Heart right ventricle (tissue), 16 donors: ENCODE measurements around the gene BTBD7. TPM values are rescaled to one million over a fixed set of nuclear protein-coding genes. Genes with fewer than 3 reads are reported as not detected.

Experiments
- ATAC-seq, 8 donors: fragments of 200-7000 bp; cut with Tn5 transposase; one replicate each; pipeline ENCODE4 v1.9.1; 2020; ENCODE audit warnings: mild to moderate bottlenecking in 8 of 8, moderate library complexity in 8 of 8, moderate number of reproducible peaks in 1 of 8
- DNase-seq, 2 donors: peaks; one replicate each; pipeline ENCODE4 v3.0.0-alpha.2; 2020
- H3K27ac ChIP-seq, 10 donors: fragments of 200-600 bp; sonication (generic) in 2 of 10; one replicate each; pipeline versions ENCODE4 v1.5.0 to v1.8.0; 2020 to 2022; ENCODE audit warnings: mild to moderate bottlenecking in 3 of 10
- H3K27me3 ChIP-seq, 7 donors: fragments of 200-600 bp; one replicate each; pipeline ENCODE4 v1.8.0; 2021 to 2022; ENCODE audit warnings: mild to moderate bottlenecking in 2 of 7
- H3K36me3 ChIP-seq, 9 donors: fragments of 200-600 bp; sonication (generic) in 1 of 9; one replicate each; pipeline versions ENCODE4 v1.5.0 to v1.8.0; 2020 to 2022; ENCODE audit warnings: mild to moderate bottlenecking in 2 of 9
- H3K4me1 ChIP-seq, 9 donors: fragments of 200-600 bp; sonication (generic) in 1 of 9; one replicate each; pipeline versions ENCODE4 v1.5.0 to v1.8.0; 2020 to 2022; ENCODE audit warnings: mild to moderate bottlenecking in 4 of 9
- H3K4me3 ChIP-seq, 10 donors: fragments of 200-600 bp; sonication (generic) in 2 of 10; one replicate each; pipeline versions ENCODE4 v1.5.0 to v1.8.0; 2020 to 2022; ENCODE audit warnings: mild to moderate bottlenecking in 7 of 10, moderate library complexity in 2 of 10
- H3K9me3 ChIP-seq, 11 donors: fragments of 200-600 bp in 10 of 11; sonication (generic) in 2 of 11; one replicate each; pipeline versions ENCODE4 v1.5.0 to v1.8.0; 2013 to 2022; ENCODE audit warnings: mild to moderate bottlenecking in 2 of 11, control low read depth in 1 of 11, moderate library complexity in 1 of 11
- CTCF ChIP-seq, 9 donors: fragments of 200-600 bp; sonication (generic) in 2 of 9; IDR thresholded peaks; one replicate each; pipeline versions ENCODE4 v1.5.0 to v1.8.0; 2021 to 2022; ENCODE audit warnings: antibody characterized with exemption in 9 of 9, mild to moderate bottlenecking in 5 of 9, moderate library complexity in 1 of 9
- WGBS, 2 donors: extraction: QIAGEN DNeasy Blood & Tissue Kit; methylation state at CpG; one replicate each; pipeline ENCODE4 v1.1.7; 2013; ENCODE audit warnings: inconsistent platforms in 1 of 2; 5-methylcytosine and 5-hydroxymethylcytosine counted together
- intact Hi-C, 10 donors: fragments of 100-400 bp; cut with DNase I; formaldehyde crosslinking; loops; one replicate each; pipeline versions ENCODE4 v1.11.1 to v1.14.2; 2022
- polyA plus RNA-seq, 2 donors: library from polyadenylated mRNA; stranded (reverse); fragments of 200-250 nt; gene quantifications; one replicate each; pipeline ENCODE4 v1.2.3, GENCODE V29; 2013
- total RNA-seq, 10 donors: library from RNA; stranded (reverse); fragmentation: NEBNext Ultra II Directional in 3 of 10; extraction: Animal tissue kit (Norgen Biotek cat#: 25700) in 3 of 10; gene quantifications; one replicate each; pipeline versions ENCODE4 v1.2.1 to v1.2.4, GENCODE V29; 2021 to 2023
- donor health status: Arrhythmogenic right ventricular cardiomyopathy.
- donor health status: ischemic (EF 13 %, LVEDD 7.1; RV severe dilation, severe dysfunction).
- donor health status: healthy with polysubstance abuse.
- donor health status: DM: no; HTN: yes; CAD: no.
- donor health status: DM: no; HTN: no; CAD: no.
- donor health status: ischemic (EF 25% LVEDD 6.9; RV normal size, moderate dysfunction).
- donor health status: ischemic (EF 25% LVEDD 5.7; RV mildly dilated, moderate dysfunction).
- donor health status: healthy.
- donor health status: DM: yes; HTN: yes; CAD: no.
- donor health status: Ischemic cardiomyopathy.
- donor health status: ischemic (EF 35%, LVEDD 5.7; RV mildly dilated, moderate dysfunction).
- donor health status: nonischemic (EF 11% LVEDD 7.7; RV severe dilation, severe dysfunction).
- donor health status: DM: yes; HTN: yes; CAD: no.
- donor health status: PGD.
- donor health status: ischemic (EF 29% LVEDD 5.4; RV normal size, mild dysfunction).
- donor health status: nonischemic (EF 23%, LVEDD 6.1; RV moderate dilation, normal function).

Gene BTBD7
- total and polyA plus RNA-seq, 12 donors = 3.6 to 33.6 (median 22.1) TPM

GRCh38 chr14:93301821-93302447 lies 30.9 kb downstream of the BTBD7 start:
- no peak overlapping the region for H3K4me3 ChIP-seq
- 80% methylated on average over 6 of the region's 6 CpGs for WGBS, 2 donors
- H3K9me3 ChIP-seq = no peaks in the 10 kb centered on the region
- peak in 1 of 8 donors; percentile 69 for ATAC-seq
- no peaks in the 10 kb centered on the region for H3K27me3 ChIP-seq
- intact Hi-C loops = no loop called here
- no peak for DNase-seq
- H3K27ac ChIP-seq = peak overlapping the region in 1 of 10 donors; percentile 7
- no peak for TF ChIP-seq CTCF (IDR thresholded peaks at IDR 0.05)
- H3K4me1 ChIP-seq = peaks cover 3 to 81% (median 52%) of the 10 kb centered on the region in 9 donors
- H3K36me3 ChIP-seq = no peaks in the 10 kb centered on the region

GRCh38 chr14:93299866-93300265 lies 33.0 kb downstream of the BTBD7 start:
- WGBS, 2 donors = 58 to 59% methylated on average over 6 of the region's 6 CpGs

DNA sequence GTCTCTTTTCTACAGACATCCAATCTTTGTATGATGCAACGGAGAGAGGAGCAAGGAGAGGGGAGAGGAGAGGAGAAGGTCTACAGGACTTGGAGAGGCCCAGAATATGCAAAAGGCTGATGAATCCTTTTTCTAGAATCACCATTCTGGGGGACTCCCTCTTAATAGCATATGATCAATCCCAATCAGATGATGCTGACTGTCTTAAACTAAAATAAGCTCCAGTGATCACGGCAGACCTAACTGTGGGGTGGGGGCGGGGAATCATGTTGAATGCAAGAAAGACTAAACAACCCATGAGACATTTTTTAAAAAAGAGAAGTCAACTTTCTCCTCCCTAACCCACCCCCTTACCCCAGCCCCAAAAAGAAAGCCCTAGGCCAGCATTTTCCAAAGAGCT lies 33.4 kb downstream of the BTBD7 start:
- Histone ChIP-seq H3K4me3 (no peak overlapping the region), H3K27ac (peak overlapping the region in 1 of 10 donors; percentile 8), H3K4me1 (peaks cover 3 to 64% (median 35%) of the 10 kb centered on the region in 9 donors), H3K27me3 (no peaks in the 10 kb centered on the region), H3K9me3 (no peaks in the 10 kb centered on the region), H3K36me3 (peaks cover 0 to 14% (median 2%) of the 10 kb centered on the region in 9 donors)
- ATAC-seq = no peak
- intact Hi-C loops = no loop called here
- 81 to 82% methylated on average over 3 of the region's 3 CpGs for WGBS, 2 donors
- TF ChIP-seq CTCF (IDR thresholded peaks at IDR 0.05) = no peak
- no peak for DNase-seq

More at GRCh38 chr14:93299866-93300265, 33.0 kb downstream of the BTBD7 start:
- ATAC-seq (no peak), DNase-seq (no peak)
- intact Hi-C loops = no loop called here
- no peak overlapping the region for H3K4me3 ChIP-seq
- peaks cover 3 to 69% (median 39%) of the 10 kb centered on the region in 9 donors for H3K4me1 ChIP-seq
- H3K9me3 ChIP-seq = no peaks in the 10 kb centered on the region
- peak overlapping the region in 1 of 10 donors; percentile 8 for H3K27ac ChIP-seq
- peaks cover 0 to 10% (median 0%) of the 10 kb centered on the region in 9 donors for H3K36me3 ChIP-seq
- H3K27me3 ChIP-seq = no peaks in the 10 kb centered on the region
- TF ChIP-seq CTCF (IDR thresholded peaks at IDR 0.05) = no peak

DNA sequence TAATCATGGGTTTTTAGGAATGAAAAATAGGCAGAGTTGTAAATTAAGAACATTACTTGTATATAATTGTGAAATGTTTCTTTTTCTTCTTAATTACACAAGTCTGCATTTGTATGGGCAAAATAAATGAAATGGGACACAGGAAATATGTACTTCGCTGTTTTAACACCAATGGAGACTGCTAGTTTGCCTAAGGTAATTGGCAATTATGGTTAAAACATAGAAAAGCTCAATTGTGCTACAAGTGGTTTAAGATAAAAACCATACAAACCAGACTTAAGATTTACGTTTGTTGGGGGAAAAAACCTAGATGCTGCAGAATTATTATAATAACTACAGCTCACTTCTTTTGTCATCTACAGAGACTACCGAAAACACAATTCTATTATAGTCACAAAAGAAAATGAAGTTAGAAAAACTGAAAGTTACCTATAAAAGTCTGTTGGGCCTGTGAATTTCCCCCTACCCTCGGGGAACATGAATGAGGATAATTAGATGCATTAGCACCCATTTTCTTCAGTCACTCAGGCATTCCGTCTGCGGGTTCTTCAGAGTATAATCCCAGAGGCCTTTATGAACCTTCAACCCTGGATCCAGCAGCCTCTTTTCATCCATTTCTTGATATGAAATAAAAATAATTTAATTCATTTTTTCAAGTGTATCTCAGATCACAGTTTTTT lies 37.2 kb downstream of the BTBD7 start:
- Histone ChIP-seq H3K27ac (no peak overlapping the region), H3K27me3 (no peaks in the 10 kb centered on the region), H3K9me3 (no peaks in the 10 kb centered on the region), H3K36me3 (peaks cover 0 to 43% (median 12%) of the 10 kb centered on the region in 9 donors), H3K4me3 (no peak overlapping the region), H3K4me1 (peaks cover 0 to 29% (median 18%) of the 10 kb centered on the region in 9 donors)
- 92 to 93% methylated on average over 6 of the region's 6 CpGs for WGBS, 2 donors
- TF ChIP-seq CTCF (IDR thresholded peaks at IDR 0.05) = no peak
- intact Hi-C loops = no loop called here
- ATAC-seq = no peak
- no peak for DNase-seq
